NCI-H510A (cell line): Measurements from ENCODE around the gene ERMARD.

Experiments
- DNase-seq: peaks from one replicate; lab custom pipeline; 2025; lab: John Stamatoyannopoulos, UW

The ERMARD gene

GRCh38 chr6:169783971-169784820, 32.8 kb downstream of the ERMARD start:
- DNase-seq = no peak

GRCh38 chr6:169784821-169785340, 33.5 kb downstream of the ERMARD start:
- DNase-seq = no peak

DNA sequence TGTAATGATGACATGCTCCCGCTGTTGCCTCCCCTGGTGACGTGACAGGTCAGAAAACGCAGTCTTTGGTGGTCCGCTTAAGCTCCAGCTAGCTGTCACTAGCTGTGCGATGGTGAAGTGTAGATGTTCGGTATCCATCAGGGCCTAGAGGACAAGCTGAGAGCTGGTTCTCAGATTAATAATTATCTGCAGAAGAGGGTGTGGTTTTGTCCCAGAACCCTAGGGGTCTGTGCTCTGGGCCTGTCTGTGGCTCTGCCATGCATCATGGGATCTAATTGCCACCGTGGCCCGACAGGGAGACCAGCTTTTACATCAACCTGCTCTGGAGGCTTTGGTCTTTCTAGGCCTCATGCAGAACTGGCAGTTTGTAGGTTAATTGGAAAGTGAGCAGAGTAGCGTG, 34.1 kb downstream of the ERMARD start:
- DNase-seq = no peak

- DNase-seq = no peak
These were observed 34.9 kb downstream of the ERMARD start for GRCh38 chr6:169786349-169786748.

DNA sequence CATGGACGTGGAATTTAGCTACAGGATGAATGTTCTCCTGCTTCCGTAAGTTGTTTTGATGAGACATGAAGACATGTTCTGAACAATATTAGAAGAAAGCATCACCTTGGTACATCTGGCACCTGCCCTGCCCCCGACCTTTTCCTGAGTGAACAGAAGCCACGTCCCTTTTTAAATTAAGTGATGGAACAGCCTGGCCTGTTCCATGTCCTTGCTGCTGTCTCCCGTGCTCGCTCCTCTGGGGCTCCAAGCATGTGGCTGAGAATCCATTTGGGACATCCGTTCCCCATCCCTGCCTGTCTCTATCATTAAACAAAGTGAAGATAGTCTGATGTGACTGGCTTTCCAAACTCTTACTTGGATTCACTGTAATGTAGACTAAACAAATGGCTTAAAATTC, 36.4 kb downstream of the ERMARD start:
- no peak for DNase-seq

DNA sequence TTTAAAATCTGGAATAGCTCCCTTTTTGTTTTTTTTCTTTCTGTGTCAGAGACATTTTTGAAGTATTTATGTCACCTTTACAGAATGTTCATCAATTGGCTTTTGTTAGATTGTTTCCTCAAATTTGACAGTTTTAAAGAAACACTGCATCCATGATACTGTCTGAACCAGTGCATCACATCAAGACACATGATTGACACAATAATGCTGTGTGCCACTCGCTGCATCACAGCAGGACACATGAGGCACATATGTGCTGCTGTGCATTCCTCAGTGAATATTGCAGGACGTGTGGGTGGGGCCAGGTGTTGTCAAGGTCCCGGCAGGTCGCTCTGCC, 37.4 kb downstream of the ERMARD start:
- DNase-seq = no peak

GRCh38 chr6:169789146-169789943, 37.9 kb downstream of the ERMARD start:
- no peak for DNase-seq

GRCh38 chr6:169789944-169790927, 38.8 kb downstream of the ERMARD start:
- peak; percentile 66 for DNase-seq

DNA sequence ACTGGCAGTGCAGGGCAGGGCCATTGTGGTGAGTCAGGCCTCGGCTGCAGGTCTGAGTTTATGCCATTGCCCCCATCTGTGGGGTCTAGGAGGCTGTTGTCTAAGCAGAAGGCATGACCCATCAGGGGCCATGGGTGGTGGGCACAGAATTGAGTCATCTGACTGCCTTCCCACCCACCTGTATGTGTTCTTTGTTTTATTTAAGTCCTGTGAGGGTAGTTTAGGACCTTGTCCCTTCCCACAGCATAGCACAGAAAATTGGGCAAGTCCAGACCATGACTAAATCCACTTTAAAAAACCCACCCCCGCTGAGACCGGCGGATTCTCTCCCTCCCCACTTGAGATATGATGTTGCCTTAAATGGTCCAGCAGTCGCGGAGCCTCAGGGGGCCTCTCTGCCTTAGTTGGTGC, 40.3 kb downstream of the ERMARD start:
- no peak for DNase-seq

DNA sequence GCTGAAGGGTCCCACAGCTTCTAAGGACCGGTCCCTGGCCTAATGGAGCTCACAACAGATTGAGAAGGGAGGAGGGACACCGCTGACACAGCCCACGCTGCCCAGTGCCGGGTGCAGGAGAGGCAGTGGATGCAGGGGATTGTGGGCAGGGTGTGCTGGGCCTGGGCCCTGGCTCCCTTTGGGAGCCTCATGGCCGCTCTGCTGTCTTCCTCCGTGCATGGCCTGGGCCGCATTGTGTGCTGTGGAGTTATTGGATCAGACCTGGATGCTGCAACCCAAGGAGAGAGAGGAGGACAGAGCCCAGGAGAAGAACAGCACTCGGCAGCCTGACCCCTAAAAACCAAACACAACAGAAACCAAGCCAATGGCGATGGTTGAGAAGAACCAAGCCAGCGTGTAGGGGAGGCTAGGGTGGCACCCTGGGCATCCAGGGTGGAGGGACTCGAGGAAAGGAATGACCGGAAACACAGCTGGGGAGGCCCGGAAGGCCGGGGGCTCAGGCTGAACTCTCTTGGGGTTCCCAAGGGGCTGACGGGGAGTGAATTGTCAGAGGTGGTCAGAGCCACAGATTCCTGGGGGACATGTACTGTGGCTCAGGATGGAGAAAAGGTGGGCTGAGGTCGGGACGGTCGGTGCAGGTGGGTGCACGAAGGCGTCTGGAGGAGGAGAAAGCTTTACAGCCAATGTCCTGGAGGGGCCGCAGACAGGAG, 41.0 kb downstream of the ERMARD start:
- DNase-seq = no peak

DNA sequence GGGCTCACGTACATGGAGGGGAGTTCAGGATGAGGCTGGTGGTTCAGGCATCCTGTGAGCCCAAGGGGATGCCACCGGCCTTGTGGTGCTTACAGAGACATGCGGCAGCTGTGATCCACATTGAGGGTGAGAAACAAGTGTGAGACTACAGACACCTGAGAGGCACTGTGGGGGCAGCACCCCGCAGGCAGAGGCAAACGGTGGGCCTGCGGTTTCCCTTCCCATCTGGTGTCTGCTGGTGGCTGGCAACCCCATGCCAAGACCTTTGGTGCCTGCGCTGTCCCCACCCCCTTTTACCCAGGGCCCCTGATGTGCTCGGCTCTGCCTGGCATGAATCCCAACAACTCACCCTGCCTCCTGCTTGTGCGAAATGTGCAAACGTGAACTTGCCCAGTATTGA, 42.0 kb downstream of the ERMARD start:
- DNase-seq = no peak

DNA sequence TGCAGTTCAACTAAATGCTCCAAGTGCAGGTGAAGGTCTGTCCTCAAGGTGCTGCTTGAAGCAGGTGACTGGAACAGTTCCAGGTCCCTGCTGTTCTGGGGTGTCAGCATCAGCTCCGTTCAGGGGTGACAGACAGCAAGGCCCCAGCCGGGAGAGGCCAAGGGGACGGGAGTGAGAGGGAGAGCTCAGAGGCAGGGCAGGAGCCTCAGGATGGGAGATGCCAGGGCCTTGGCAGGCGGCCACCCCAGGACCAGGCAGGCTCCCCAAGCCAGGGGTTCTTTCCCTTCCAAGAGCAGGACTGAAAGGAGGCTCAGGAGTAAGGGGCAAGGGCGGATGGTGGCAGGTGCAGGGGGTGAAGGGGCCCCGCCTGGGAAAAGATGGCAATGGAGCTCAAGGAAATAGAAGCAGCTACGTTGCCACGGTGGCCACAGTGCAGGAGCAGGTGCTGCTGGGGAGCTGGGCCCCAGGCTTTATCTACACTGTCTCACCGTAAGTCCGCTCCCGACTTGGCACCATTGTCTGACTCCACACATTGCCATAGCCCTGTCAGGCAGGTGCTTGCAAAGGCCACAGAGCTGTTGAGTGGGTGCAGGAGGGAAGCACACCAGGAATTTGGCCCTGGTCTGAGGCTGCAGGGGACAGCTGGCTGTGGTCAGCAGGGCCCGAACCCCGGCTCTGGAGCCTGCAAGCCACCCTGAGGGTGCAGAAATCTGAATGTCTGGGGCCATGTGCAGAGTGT, 43.1 kb downstream of the ERMARD start:
- no peak for DNase-seq

- DNase-seq = no peak
These were observed 43.8 kb downstream of the ERMARD start for GRCh38 chr6:169795196-169795595.

GRCh38 chr6:169798764-169799473, 47.5 kb downstream of the ERMARD start:
- DNase-seq = no peak

DNA sequence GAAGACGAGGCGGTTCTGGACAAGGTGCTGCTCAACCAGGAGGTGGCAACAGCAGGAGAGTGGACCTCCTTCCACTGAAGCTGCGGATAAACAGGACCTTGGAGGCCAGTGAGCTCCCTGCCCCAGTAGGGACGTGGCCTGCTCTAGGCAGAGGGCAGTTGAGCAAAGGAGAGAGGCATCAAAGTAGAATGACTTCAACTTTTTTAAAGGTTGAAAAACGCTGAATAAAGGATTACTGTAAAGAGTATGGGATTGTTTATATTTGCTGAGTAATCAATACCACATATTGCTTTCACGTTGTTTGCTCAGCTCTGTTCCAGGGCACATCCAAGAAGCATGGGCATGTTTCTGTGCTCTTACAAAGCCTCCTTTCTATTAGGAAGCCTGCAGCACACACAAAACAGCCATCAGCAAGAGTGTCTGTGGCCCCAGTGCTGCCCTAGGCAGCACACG, 48.1 kb downstream of the ERMARD start:
- DNase-seq = no peak

DNA sequence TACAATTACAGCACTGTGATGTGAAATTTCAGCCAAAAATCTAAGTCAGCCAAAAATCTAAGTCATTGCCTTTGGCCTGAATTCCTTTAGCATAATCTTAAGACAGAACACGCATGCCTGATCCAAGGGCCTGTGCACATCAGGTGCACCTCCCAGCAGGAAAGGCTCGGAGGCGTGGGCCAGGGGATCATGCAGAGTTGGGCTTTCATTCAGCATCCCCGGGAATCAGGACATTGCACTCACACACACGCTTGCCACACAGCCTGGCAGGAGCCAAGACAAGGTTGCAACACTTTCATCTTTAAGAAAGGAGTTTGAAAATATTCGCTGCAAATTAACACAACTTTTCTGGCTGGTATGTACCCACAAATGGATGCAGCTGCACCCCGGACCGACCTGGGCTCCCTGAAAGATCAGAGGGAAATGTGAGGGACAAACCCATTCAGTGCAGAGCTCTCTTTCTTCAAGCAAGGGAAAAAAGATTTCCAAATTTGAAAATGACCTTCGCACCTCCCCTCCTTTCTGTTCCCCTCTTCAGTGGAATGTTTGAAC, 48.8 kb downstream of the ERMARD start:
- no peak for DNase-seq

GRCh38 chr6:169800668-169801395, 49.4 kb downstream of the ERMARD start:
- DNase-seq = peak; percentile 51

- no peak for DNase-seq
These were observed 50.2 kb downstream of the ERMARD start for GRCh38 chr6:169801396-169802160.
